Heart left ventricle (tissue), 16 donors: ENCODE measurements around the gene PKM. TPM values are rescaled to one million over a fixed set of nuclear protein-coding genes. Genes with fewer than 3 reads are reported as not detected.
A peak's percentile ranks its signal among the peaks of the same experiment; 100 is the strongest.

ENCODE experiments used
- ATAC-seq, 4 donors: fragments of 200-7000 bp; cut with Tn5 transposase; one replicate each; pipeline ENCODE4 v1.9.1; 2020 to 2022; ENCODE audit warnings: moderate library complexity in 4 of 4, mild to moderate bottlenecking in 3 of 4, moderate number of reproducible peaks in 1 of 4
- DNase-seq, 5 donors: peaks; one replicate each; pipeline ENCODE4 v3.0.0-alpha.2; 2020
- H3K27ac ChIP-seq, 12 donors: fragments of 200-600 bp; sonication (generic) in 4 of 12; one replicate each; pipeline versions ENCODE4 v1.5.0 to v1.8.0; 2016 to 2022; ENCODE audit warnings: mild to moderate bottlenecking in 2 of 12
- H3K27me3 ChIP-seq, 9 donors: fragments of 200-600 bp; sonication (generic) in 2 of 9; one replicate each; pipeline versions ENCODE4 v1.5.1 to v1.8.0; 2016 to 2022; ENCODE audit warnings: mild to moderate bottlenecking in 3 of 9
- H3K36me3 ChIP-seq, 9 donors: fragments of 200-600 bp; sonication (generic) in 2 of 9; one replicate each; pipeline versions ENCODE4 v1.5.0 to v1.8.0; 2018 to 2022; ENCODE audit warnings: mild to moderate bottlenecking in 2 of 9
- H3K4me1 ChIP-seq, 12 donors: fragments of 200-600 bp; sonication (generic) in 4 of 12; one replicate each; pipeline versions ENCODE4 v1.5.0 to v1.8.0; 2016 to 2022; ENCODE audit warnings: mild to moderate bottlenecking in 3 of 12
- H3K4me3 ChIP-seq, 12 donors: fragments of 200-600 bp; sonication (generic) in 4 of 12; one replicate each; pipeline versions ENCODE4 v1.5.0 to v1.8.0; 2017 to 2022; ENCODE audit warnings: mild to moderate bottlenecking in 9 of 12, moderate library complexity in 4 of 12
- H3K9me3 ChIP-seq, 12 donors: fragments of 200-600 bp; sonication (generic) in 4 of 12; one replicate each; pipeline versions ENCODE4 v1.5.0 to v1.8.0; 2016 to 2022; ENCODE audit warnings: mild to moderate bottlenecking in 1 of 12
- CTCF ChIP-seq, 12 donors: fragments of 200-600 bp; sonication (generic) in 4 of 12; IDR thresholded peaks; one replicate each; pipeline versions ENCODE4 v1.5.0 to v1.8.0; 2018 to 2022; ENCODE audit warnings: antibody characterized with exemption in 12 of 12, mild to moderate bottlenecking in 5 of 12
- POLR2A ChIP-seq, 2 donors: fragments of 450-650 bp; IDR thresholded peaks; one replicate each; pipeline ENCODE4 v1.6.1; 2017; ENCODE audit warnings: antibody characterized with exemption in 2 of 2, mild to moderate bottlenecking in 2 of 2, moderate library complexity in 2 of 2
- whole genome bisulfite sequencing, 4 donors: extraction: QIAGEN DNeasy Blood & Tissue Kit in 2 of 4; methylation state at CpG; one replicate each; pipeline versions ENCODE4 v1.1.5 to v1.1.7; 2013 to 2018; 5-methylcytosine and 5-hydroxymethylcytosine counted together
- intact Hi-C, 10 donors: fragments of 100-400 bp; cut with DNase I; formaldehyde crosslinking; loops; one replicate each; pipeline versions ENCODE4 v1.11.1 to v1.14.2; 2022
- polyA plus RNA-seq, 2 donors: library from polyadenylated mRNA; stranded (reverse); fragments of 200-250 nt; gene quantifications; one replicate each; pipeline ENCODE4 v1.2.3, GENCODE V29; 2013
- total RNA-seq, 9 donors: library from RNA; depleted of rRNA in 2 of 9; stranded (reverse); fragments of >200 nt in 2 of 9; fragmentation: NEBNext Ultra II Directional in 3 of 9; extraction: Animal tissue kit (Norgen Biotek cat#: 25700) in 3 of 9; gene quantifications; one replicate each; pipeline versions ENCODE4 v1.1.0 to v1.2.4, GENCODE V29; 2016 to 2023
- donor health status: ischemic (EF 13 %, LVEDD 7.1; RV severe dilation, severe dysfunction).
- donor health status: healthy with polysubstance abuse.
- donor health status: DM: no; HTN: yes; CAD: no.
- donor health status: DM: no; HTN: no; CAD: no.
- donor health status: ischemic (EF 25% LVEDD 6.9; RV normal size, moderate dysfunction).
- donor health status: ischemic (EF 25% LVEDD 5.7; RV mildly dilated, moderate dysfunction).
- donor health status: healthy.
- donor health status: DM: yes; HTN: yes; CAD: no.
- donor health status: ischemic (EF 35%, LVEDD 5.7; RV mildly dilated, moderate dysfunction).
- donor health status: nonischemic (EF 11% LVEDD 7.7; RV severe dilation, severe dysfunction).
- donor health status: DM: yes; HTN: yes; CAD: no.
- donor health status: PGD.
- donor health status: ischemic (EF 29% LVEDD 5.4; RV normal size, mild dysfunction).
- donor health status: nonischemic (EF 23%, LVEDD 6.1; RV moderate dilation, normal function).

The PKM gene
- total and polyA plus RNA-seq, 11 donors = 602 to 1,279 (median 921) TPM

- Histone ChIP-seq H3K4me3 (no peak overlapping the region), H3K9me3 (no peaks in the 10 kb centered on the region), H3K4me1 (peaks cover 6 to 55% (median 46%) of the 10 kb centered on the region in 12 donors), H3K36me3 (peaks cover 6 to 98% (median 94%) of the 10 kb centered on the region in 9 donors), H3K27me3 (peaks cover 0 to under 1% (median 0%) of the 10 kb centered on the region in 9 donors), H3K27ac (peak overlapping the region in 11 of 12 donors; percentile 52 to 80 (median 71))
- intact Hi-C loops = loop anchor here in 7 of 10 donors (1.0 to 10.0 kb wide), 6 partner anchors 28 to 84 kb away; partner anchors contain the start of genes PKM (in 3 of the 7) and PARP6 (in 1 of the 7)
- ATAC-seq (no peak), DNase-seq (no peak)
- WGBS, 4 donors = 77 to 84% (median 81%) methylated on average over 8 of the region's 8 CpGs
- no peak for TF ChIP-seq CTCF (IDR thresholded peaks at IDR 0.05)
- no peak for TF ChIP-seq POLR2A (IDR thresholded peaks at IDR 0.05)
Measured at GRCh38 chr15:72202801-72203506, 28.0 kb downstream of the PKM start.

- Histone ChIP-seq H3K4me1 (peaks cover 6 to 62% (median 48%) of the 10 kb centered on the region in 12 donors), H3K4me3 (no peak overlapping the region), H3K27ac (peak overlapping the region in 11 of 12 donors; percentile 52 to 80 (median 71)), H3K9me3 (no peaks in the 10 kb centered on the region), H3K36me3 (peaks cover 6 to 92% (median 87%) of the 10 kb centered on the region in 9 donors), H3K27me3 (peaks cover 0 to 3% (median 0%) of the 10 kb centered on the region in 9 donors)
- TF ChIP-seq POLR2A (IDR thresholded peaks at IDR 0.05) (no peak), CTCF (IDR thresholded peaks at IDR 0.05) (no peak)
- intact Hi-C loops = loop anchor here in 7 of 10 donors (2.0 to 10.0 kb wide), 5 partner anchors 28 to 85 kb away; partner anchors contain the start of genes PKM (in 2 of the 7) and PARP6 (in 1 of the 7)
- WGBS, 4 donors = 91% methylated on average over 10 to 13 of the region's 13 CpGs
- DNase-seq (no peak), ATAC-seq (no peak)
Measured at GRCh38 chr15:72202302-72202701, 28.7 kb downstream of the PKM start.

- WGBS, 4 donors = 48 to 61% (median 53%) methylated on average over 2 to 3 of the region's 3 CpGs
- Histone ChIP-seq H3K4me3 (no peak overlapping the region), H3K9me3 (no peaks in the 10 kb centered on the region), H3K4me1 (peaks cover 6 to 68% (median 52%) of the 10 kb centered on the region in 12 donors), H3K36me3 (peaks cover 6 to 83% (median 79%) of the 10 kb centered on the region in 9 donors), H3K27ac (peak overlapping the region in 10 of 12 donors; percentile 32 to 80 (median 58)), H3K27me3 (peaks cover 0 to 11% (median 0%) of the 10 kb centered on the region in 9 donors)
- intact Hi-C loops = loop anchor here in 7 of 10 donors (2.0 to 10.0 kb wide), 5 partner anchors 36 to 86 kb away; partner anchors contain the start of gene PARP6 (in 3 of the 7)
- peak in 2 of 4 donors; percentile 16 to 50 for ATAC-seq
- no peak for DNase-seq
- TF ChIP-seq POLR2A (IDR thresholded peaks at IDR 0.05) (no peak), CTCF (IDR thresholded peaks at IDR 0.05) (peak in 1 of 12 donors; percentile 4)
Measured at GRCh38 chr15:72201391-72201921, 29.5 kb downstream of the PKM start.
